CD4-positive, alpha-beta T cell treated with Interleukin-1 beta for 1 hour (primary cell): Measurements from ENCODE around the gene KAT5.
"Not testable (repeated sequence)": the region's sequence is repeated elsewhere in the genome, so short reads cannot be mapped to it uniquely, and the experiment has no call there.

Experiments
- DNase-seq, 2 donors: peaks; one replicate each; pipeline ENCODE4 v3.0.0-alpha.2; 2020 to 2022

KAT5 gene

DNA sequence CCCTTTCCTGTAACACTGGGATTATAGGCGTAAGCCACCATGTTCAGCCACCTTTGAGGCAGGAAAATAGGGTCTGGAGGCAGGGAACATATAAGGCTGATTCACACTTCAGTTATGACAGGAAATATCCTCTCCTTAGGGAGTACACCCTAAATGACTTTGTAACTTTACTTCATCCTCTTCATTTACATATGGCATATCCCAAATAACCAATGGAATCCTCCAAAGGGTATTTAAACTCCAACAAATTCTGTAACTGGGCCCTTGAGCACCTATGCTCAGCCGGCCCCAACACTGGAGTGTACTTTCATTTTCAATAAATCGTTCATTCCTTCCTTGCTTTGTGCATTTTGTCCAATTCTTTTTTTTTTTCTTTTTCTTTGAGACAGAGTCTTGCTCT is 1.6 kb upstream of the KAT5 start:
- no peak for DNase-seq

DNA sequence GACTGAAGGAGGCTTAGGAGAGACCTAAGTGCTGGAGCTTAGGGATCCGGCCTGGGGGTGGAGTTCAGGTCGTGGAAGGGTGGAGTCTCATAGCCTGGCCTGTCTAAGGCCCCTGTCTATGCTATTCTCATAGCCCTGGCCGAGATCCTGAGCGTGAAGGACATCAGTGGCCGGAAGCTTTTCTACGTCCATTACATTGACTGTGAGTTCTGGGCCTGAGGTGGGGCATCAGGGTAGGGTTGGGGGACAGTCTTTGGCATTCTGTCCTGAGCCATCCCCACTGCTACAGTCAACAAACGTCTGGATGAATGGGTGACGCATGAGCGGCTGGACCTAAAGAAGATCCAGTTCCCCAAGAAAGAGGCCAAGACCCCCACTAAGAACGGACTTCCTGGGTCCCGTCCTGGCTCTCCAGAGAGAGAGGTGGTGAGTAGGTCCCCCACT is 603 bp downstream of the KAT5 start:
- DNase-seq: no peak

DNA sequence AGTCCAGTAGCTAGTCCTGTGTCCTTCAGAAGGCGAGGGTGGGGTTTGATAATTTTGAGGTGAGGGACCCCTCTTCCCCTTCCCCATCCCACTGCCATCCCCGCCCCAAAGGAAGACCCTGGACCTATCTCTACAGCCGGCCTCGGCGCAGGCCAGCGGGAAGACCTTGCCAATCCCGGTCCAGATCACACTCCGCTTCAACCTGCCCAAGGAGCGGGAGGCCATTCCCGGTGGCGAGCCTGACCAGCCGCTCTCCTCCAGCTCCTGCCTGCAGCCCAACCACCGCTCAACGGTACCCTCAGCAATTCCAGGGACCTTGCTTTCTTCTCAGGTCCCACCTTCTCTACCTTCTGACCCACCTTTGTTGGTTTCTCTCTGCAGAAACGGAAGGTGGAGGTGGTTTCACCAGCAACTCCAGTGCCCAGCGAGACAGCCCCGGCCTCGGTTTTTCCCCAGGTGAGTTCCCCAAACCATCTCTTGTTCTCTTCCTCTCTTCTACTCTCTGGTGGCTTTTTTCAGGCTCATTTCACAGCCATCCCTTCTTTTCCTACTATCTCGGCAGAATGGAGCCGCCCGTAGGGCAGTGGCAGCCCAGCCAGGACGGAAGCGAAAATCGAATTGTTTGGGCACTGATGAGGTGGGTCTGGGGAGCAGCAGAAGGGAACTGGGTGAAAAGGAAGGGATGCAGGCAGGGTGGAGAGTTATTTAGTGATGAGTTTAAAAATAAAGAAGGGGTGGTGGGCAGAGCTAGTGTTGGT is 1.3 kb downstream of the KAT5 start:
- DNase-seq: no peak

DNA sequence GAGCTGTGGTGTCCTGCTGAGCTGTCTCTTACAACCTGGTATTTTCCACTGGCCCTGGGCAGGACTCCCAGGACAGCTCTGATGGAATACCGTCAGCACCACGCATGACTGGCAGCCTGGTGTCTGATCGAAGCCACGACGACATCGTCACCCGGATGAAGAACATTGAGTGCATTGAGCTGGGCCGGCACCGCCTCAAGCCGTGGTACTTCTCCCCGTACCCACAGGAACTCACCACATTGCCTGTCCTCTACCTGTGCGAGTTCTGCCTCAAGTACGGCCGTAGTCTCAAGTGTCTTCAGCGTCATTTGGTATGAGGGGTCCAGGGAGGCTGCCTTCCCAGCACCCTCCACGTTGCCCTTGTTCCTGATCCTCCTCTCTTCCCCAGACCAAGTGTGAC is 2.4 kb downstream of the KAT5 start:
- DNase-seq: no peak

DNA sequence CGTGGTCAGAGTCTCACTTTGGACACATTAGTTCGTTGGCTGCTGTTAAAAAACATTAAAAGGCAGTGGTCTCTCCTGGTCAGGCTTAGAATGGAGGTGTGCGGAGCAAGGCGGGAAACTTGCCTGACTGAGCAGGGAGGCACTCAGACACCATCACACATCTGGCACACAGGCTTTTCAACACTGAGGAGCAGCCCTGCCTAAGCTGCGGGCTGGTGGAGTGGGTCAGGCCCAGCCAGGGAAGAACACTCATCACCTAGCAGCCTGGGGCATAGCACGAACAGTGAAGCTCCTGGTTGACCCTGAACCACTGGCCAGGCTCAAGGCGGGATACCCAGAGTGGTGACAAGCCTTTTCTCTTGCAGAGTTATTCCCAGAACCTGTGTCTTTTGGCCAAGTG is 4.2 kb downstream of the KAT5 start:
- DNase-seq: no peak

DNA sequence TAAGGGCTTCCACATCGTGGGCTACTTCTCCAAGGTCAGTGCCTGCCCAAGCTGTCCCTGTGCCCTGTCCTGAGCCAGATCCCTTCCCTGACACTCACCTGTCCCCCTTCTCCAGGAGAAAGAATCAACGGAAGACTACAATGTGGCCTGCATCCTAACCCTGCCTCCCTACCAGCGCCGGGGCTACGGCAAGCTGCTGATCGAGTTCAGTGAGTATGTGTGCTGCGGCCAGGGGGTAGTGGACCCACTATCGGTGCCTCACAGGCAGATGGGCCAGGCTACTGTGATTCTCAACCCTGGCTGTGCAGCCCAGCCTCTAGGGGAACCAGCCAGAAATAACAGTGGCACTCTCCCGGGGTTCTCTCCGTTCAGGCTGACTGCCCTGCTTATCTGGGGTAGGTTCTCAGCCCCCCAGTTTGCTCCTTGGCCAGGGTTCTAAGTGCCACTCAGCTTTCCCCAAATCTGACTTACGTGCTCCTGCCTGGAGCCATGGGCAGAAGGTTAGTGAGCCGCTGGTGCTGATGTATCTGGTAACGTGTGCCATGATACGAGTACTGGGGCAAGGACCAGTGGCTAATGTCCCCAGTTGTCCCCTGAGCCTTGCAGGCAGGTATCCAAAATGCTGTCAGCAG is 4.8 kb downstream of the KAT5 start:
- DNase-seq: no peak

DNA sequence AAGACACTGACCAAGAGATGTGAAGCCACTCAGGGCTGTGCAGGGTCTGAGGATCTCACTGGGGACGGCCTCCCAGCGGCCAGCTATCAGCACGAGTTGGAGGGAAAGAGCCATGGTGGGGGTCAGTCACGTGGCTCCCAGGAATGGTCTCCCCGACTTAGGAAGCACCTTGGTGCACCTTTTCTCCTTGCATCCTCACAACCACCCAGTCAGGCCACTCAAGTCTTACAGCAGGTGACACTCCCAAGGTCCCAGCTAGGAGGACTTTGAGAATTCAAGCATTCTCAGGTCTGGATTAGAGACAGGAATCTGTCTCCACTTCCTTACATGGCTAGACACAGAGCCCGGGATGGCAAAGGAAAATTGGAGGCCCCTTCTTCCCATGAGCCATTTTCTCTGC is 5.9 kb downstream of the KAT5 start:
- no peak for DNase-seq

DNA sequence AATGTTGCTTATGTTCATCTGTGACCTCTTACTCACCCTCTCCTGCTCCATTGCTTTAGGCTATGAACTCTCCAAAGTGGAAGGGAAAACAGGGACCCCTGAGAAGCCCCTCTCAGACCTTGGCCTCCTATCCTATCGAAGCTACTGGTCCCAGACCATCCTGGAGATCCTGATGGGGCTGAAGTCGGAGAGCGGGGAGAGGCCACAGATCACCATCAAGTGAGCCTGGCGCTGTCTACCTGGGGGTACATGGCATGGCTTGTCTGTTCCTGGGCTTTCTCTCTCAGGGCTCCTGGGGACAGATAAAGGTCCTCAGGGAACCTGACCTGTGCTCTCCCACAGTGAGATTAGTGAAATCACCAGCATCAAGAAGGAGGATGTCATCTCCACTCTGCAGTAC is 6.5 kb downstream of the KAT5 start:
- no peak for DNase-seq

DNA sequence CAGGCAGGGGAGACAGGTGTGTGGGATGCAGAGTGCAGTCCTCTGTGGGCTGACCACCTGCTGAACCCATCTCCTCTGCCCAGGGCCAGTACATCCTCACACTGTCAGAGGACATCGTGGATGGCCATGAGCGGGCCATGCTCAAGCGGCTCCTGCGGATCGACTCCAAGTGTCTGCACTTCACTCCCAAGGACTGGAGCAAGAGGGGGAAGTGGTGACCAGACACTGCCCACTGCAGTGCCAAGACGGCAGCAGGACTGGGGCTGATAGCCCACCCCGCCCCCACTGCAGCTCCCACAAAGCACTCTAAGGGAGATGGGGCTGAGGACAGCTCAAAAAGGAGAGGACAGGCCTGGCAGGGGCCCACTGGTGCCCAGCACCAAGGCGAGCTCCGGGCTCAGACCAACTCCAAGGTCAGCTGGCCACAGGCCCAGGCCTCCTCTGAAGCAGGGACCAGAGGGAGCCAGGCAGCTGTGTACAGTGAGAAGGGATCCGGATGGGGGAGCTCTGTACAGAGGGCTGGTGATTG is 7.0 kb downstream of the KAT5 start:
- no peak for DNase-seq

DNA sequence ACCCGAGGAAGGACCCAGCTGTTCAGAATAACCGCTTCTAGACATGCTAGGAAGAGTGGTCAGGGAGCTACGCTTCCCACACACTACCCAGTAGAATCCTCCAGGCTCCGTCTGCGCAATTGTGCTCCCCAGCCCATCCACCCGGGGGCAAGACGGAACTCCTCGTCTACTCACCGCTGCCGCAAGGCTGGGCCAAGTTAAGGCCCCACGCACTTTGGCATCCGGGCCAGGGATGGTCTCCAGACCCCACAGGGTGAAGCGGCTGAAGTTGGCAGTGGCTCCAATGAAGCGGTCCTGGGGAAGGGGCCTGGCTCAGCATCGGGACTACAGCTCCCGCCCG is 7.8 kb downstream of the KAT5 start:
- DNase-seq: no peak

DNA sequence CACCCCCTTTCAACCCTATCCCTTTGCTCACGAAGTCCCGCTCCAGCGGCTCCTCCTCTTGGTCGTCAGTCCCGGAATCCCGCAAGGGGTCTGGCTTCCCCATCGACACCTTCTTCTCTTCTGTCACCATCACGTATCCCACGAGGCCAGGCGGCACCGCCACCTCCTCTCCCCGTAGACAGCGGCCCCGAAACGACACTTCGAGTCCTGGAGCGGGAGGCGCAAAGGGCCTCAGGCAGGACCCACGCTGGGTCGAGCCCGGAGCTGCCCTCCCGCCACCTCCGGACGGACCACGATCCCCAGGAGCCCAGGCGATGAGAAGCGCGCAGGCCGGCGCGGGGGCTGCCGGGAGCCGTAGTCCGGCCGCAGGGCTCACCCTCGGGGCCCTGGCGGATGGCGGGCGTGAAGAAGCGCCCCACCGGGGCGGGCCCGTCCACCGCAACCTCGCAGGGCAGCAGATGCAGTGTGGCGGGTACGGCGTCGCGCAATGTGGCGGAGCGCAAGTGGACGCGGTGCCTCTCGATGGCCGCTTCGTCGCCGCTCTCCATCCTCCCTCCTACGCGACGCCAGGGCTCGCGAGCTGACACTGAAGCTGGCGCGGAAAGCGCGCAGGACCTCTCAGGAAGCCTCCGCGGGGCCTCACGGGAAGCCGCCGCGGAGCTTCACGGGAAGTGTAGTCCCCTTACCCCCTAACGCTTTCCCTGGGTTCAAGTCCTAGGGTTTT is 8.3 kb downstream of the KAT5 start, which contains the start of gene RNASEH2C:
RNASEH2C (minus strand) TSS at position 588 of the 724 bp plus-strand sequence; CDS start at position 548, 40 bp downstream.
- DNase-seq: peak; percentile 75

DNA sequence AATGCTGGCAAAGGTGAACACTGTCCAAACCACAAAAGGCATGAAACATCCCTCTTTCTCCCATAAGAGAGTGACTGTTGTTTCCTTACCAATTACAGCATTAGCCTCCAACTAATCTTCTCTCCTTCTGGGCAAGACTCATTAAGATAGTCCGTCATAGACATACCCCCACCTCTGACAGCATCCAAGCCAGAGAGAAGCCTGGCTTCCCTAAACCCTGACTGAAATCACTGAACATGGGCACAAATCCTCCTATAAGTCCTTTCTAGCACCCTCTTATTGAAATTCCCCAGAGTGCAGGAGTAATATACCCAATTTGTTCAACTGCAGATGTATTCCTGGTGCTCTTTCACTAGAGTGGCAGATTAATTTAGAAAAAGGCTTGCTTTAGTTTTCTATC is 10.2 kb downstream of the KAT5 start:
- DNase-seq: no peak

DNA sequence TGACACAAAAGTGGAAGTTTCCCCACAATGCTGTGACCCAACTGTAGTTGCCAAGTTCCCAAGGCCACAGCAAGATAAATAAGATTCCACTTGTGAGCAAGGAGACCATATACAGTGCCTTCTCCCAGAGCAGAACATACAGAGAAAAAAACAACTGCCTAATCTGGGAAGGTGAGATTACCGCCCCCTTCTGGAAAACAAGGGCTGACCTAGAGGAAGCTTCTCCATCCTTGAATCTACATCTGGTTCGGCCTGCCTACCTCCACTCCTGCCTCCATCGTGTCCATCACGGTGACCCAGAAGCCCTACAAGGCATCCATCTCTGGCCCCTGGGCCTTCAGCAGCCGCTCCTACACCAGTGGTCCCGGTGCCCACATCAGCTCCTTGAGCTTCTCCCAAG is 14.6 kb downstream of the KAT5 start:
- no peak for DNase-seq

DNA sequence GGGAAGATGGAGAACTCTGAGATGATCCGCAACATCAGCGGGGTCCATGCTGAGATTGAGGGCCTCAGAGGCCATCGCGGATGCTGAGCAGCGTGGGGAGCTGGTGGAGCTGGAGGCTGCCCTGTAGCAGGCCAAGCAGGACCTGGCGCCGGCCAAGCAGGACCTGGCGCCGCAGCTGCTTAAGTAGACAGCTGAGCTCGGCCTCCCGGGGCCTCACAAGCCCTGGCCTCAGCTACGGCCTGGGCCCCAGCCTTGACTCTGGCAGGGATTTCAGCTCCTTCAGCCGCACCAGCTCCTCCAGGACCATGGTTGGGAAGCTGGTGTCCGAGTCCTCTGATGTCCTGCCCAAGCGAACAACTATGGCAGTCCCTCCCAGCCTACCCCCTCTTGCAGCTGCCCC is 15.8 kb downstream of the KAT5 start:
- DNase-seq: no peak

DNA sequence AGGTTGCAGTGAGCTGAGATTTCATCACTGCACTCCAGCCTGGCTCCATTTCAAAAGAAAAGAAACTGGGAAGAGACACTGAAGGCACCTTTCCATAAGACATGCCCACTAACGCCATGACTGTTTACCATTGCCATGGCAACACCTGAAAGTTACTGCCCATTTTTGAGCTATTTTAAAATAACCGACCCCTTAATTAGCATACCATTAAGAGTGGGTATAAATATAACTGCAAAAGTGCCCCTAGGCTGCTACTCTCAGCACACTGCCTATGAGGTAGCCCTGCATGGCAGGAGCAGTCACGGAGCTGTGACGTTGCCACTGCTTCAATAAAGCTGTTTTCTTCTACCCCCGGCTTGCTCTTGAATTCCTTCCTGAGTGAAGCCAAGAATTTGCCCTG is 18.4 kb downstream of the KAT5 start:
- no peak for DNase-seq

DNA sequence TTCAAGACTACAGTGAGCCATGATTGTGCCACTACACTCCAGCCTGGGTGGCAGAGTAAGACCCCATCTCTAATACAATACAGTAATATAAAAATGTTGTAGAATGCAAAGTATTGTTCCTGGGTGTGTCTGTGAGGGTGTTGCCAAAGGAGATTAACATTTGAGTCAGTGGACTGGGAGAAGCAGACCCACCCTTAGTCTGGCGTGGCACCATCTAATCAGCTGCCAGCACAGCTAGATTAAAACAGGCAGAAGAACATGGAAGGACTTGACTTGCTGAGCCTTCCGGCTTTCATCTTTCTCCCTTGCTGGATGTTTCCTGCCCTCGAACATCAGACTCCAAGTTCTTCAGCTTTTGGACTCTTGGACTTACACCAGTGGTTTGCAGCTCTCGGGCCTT is 23.1 kb downstream of the KAT5 start:
- DNase-seq: not testable (repeated sequence)

DNA sequence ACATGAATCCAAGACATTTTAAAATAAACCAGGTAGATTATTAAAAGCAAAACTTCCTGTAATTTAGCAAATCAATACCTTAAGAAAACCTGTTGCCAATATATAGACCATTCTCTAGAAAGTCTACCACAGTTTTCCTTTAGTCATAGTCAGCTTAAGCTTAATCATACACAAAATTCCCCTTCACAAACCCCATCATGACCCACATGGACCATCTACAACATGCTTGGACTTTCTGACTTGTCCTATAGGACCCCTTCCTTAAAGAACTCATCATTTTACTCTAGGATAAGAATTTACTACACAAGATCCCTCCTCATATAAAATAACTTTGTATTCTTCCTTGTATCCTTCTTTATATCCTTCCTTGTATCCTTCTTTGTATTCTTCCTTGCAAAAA is 24.8 kb downstream of the KAT5 start:
- no peak for DNase-seq

DNA sequence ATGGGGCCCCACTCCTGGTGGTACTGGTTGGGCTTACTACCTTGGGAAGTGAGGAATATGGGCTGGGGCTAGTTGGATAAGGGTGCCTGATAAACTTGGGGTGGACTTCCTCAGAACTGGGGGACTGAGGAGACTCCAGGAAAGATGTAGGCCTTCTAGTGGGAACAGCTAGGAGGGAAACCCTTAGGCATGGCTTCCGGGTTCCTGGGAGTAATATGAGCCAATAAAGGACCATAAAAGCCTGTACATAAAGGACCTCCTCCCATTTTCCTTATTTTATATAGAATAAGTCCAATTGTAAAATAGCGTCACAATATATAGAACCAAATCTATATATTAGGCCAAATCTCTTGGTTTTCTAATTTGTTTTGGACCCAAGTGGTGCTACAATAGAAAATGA is 27.0 kb downstream of the KAT5 start:
- DNase-seq: no peak

DNA sequence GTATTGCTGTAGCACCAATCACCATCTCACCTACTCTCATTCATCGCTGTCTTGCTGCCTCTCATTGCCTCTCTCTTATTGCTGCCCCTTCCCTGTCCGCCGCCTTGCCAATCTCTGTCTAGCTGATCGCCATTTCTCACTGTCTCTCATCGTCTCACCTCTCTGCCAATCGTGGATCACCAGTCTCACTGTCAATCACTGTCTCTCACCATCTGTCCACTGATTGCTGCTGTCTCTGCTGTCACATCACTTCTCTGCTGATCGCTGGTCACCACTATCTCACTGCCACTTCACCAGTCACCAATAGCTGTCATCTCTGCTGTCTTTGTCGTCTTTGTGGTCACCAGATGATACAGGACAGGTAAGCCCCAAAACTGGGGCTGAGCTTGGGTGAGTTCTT is 29.1 kb downstream of the KAT5 start:
- no peak for DNase-seq

DNA sequence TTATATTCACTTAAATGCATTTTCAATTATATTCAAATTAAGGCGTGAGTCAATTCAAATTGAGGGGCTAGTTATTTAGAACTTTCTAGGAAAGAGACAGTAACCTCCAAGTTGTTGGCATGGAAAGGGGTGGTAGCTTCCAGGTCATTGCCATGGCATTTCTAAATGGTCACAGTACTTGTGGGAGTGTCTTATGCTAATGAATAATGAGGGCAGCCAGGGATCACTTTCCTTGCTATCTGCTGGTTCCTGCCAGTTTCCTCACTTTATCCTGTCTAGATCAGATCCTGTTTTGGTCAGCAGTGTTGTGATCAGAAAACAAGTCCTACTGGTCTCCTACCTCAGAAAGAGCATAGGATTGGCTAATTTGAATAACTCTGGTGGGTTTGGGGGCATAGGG is 30.3 kb downstream of the KAT5 start:
- DNase-seq: no peak

DNA sequence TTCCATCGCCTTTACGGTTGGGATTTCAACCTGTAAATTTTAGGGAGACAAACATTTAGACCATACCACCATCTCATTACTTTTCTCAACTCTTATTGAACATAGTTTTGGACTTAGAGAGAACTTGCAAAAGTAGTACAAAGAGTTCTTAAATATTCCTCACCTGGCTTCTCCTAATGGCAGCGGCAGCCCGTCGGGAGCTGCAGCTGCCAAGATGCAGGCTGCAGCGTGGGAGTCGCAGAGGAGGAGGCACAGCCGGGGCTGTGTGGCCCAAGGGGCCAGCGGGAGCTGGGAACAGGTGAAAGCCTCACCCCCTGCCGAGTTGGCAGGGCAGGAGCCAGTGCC is 31.6 kb downstream of the KAT5 start:
- no peak for DNase-seq

DNA sequence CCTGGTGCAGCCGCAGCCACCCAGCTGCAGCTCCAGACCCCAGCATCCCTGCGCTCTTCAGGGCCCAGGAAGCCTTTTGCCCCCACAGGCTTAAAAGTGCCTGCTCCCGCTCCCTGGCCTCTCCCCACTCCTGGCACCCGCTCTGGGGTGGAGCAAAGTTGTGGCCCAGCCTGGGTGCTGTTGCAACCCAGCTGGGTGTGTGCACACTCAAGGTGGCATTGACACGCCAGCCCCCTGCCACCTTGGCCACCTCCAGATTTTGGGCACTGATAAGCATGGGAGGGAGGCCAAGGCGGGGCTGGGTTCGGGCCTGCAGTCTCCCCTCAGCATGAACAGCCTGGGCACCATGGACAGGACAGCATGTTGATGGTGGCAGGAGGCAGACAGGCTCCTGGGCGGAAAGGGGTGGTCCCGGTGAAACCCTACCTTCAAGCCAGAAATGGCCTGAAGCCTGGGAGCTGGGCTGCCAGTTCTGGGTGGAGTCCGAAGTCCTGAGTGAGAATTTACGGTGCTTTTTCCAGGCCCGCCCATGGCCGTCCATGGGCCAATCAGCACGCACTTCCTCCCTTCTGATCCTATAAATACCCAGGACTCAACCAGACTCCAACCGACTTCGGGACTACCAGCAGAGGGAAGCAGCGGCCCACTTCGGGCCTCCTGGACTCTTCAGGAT is 32.1 kb downstream of the KAT5 start:
- peak in 1 of 2 donors; percentile 30 for DNase-seq

DNA sequence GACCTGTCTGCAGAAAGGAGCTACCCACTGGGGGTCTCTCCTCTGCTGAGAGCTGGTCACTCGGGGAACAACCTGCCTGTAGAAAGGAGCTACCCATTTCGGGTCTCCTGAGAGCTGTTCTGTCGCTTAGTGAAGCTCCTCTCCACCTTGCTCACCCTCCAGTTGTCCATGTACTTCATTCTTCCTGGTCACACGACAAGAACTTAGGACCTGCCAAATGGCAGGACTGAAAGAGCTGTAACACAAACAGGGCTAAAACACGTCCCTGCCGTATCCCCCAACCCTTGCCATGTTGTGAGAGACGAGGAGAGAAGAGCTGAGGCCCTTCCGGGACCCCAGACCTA is 32.6 kb downstream of the KAT5 start:
- DNase-seq: no peak

DNA sequence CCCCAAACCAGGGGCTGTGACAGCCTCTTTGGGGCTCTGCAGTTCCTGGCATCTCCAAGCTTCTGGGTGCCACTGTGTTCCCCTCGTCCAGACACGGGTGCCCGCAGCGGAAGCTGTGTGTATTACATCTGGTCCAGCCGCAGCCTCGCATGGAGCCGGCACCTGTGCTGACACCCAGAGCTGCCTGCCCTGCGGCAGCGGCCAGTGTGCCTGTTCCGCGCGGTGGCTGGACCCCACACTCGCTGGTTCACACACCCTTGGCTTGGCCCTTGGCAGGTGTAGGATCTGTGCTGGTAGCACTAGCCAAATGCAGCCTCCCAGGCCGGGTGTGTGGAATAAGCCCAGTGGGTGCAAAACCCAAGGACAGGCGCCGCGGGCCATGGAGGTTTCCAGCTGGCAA is 33.0 kb downstream of the KAT5 start:
- no peak for DNase-seq
